ENCODE data around the gene MAML2.

The MAML2 gene

GRCh38 chr11:96162816-96163499, 180.0 kb downstream of the MAML2 start:
- in situ Hi-C loops (cut with MboI; ENCODE audit: low sequenced_read_pairs): no loop called here

- in situ Hi-C loops (cut with MboI; ENCODE audit: low sequenced_read_pairs): no loop called here
These were observed 181.5 kb downstream of the MAML2 start for GRCh38 chr11:96161307-96162089.

GRCh38 chr11:96160732-96161306, 182.2 kb downstream of the MAML2 start:
- in situ Hi-C loops (cut with MboI; ENCODE audit: low sequenced_read_pairs): no loop called here

GRCh38 chr11:96159968-96160367, 183.0 kb downstream of the MAML2 start:
- in situ Hi-C loops (cut with MboI; ENCODE audit: low sequenced_read_pairs): no loop called here

GRCh38 chr11:96158126-96158525, 184.9 kb downstream of the MAML2 start:
- in situ Hi-C loops (cut with MboI; ENCODE audit: low sequenced_read_pairs): no loop called here

GRCh38 chr11:96157517-96157873, 185.5 kb downstream of the MAML2 start:
- in situ Hi-C loops (cut with MboI; ENCODE audit: low sequenced_read_pairs): no loop called here

GRCh38 chr11:96156379-96156722, 186.6 kb downstream of the MAML2 start:
- in situ Hi-C loops (cut with MboI; ENCODE audit: low sequenced_read_pairs): no loop called here

GRCh38 chr11:96155627-96156378, 187.2 kb downstream of the MAML2 start:
- in situ Hi-C loops (cut with MboI; ENCODE audit: low sequenced_read_pairs): no loop called here

- in situ Hi-C loops (cut with MboI; ENCODE audit: low sequenced_read_pairs): no loop called here
These were observed 188.0 kb downstream of the MAML2 start for GRCh38 chr11:96154802-96155520.

- in situ Hi-C loops (cut with MboI; ENCODE audit: low sequenced_read_pairs): no loop called here
These were observed 190.4 kb downstream of the MAML2 start for GRCh38 chr11:96152623-96153022.

- in situ Hi-C loops (cut with MboI; ENCODE audit: low sequenced_read_pairs): no loop called here
These were observed 191.5 kb downstream of the MAML2 start for GRCh38 chr11:96151501-96151900.

GRCh38 chr11:96150609-96151008, 192.4 kb downstream of the MAML2 start:
- in situ Hi-C loops (cut with MboI; ENCODE audit: low sequenced_read_pairs): no loop called here

GRCh38 chr11:96149743-96150555, 193.0 kb downstream of the MAML2 start:
- in situ Hi-C loops (cut with MboI; ENCODE audit: low sequenced_read_pairs): no loop called here

- in situ Hi-C loops (cut with MboI; ENCODE audit: low sequenced_read_pairs): no loop called here
These were observed 195.0 kb downstream of the MAML2 start for GRCh38 chr11:96147906-96148486.

GRCh38 chr11:96147186-96147585, 195.8 kb downstream of the MAML2 start:
- in situ Hi-C loops (cut with MboI; ENCODE audit: low sequenced_read_pairs): no loop called here

GRCh38 chr11:96146765-96147164, 196.2 kb downstream of the MAML2 start:
- in situ Hi-C loops (cut with MboI; ENCODE audit: low sequenced_read_pairs): no loop called here

GRCh38 chr11:96145163-96145585, 197.8 kb downstream of the MAML2 start:
- in situ Hi-C loops (cut with MboI; ENCODE audit: low sequenced_read_pairs): no loop called here

- in situ Hi-C loops (cut with MboI; ENCODE audit: low sequenced_read_pairs): no loop called here
These were observed 198.4 kb downstream of the MAML2 start for GRCh38 chr11:96144553-96144952.

- in situ Hi-C loops (cut with MboI; ENCODE audit: low sequenced_read_pairs): no loop called here
These were observed 199.9 kb downstream of the MAML2 start for GRCh38 chr11:96143041-96143521.

Measured in HL-60/S4 treated with phorbol 12-myristate 13-acetate at 8.2 ng/mL for 4 days and 3 days (cell line).